Ovary (tissue), 3 donors: ENCODE measurements around the gene NCK2.

Experiments
- CTCF ChIP-seq, 3 donors: fragments of 450-650 bp in 2 of 3; fragments of 200-600 bp in 1 of 3; IDR thresholded peaks; one replicate each; pipeline versions ENCODE4 v1.5.1 to v1.8.0; 2016 to 2022; ENCODE audit warnings: antibody characterized with exemption in 3 of 3, mild to moderate bottlenecking in 1 of 3
- EP300 ChIP-seq: sonication (generic); formaldehyde crosslinking; IDR thresholded peaks from one replicate; pipeline ENCODE4 v1.6.1; 2017; ENCODE audit warnings: antibody characterized with exemption
- donor health status: DM: no; HTN: no; CAD: no.

GRCh38 chr2:105809097-105809473, 64.4 kb downstream of the NCK2 start:
- TF ChIP-seq CTCF (IDR thresholded peaks at IDR 0.05) = no peak
- TF ChIP-seq EP300 = no peak
